H1 (cell line): ENCODE data around the gene GRAMD1B. TPM values are rescaled to one million over a fixed set of nuclear protein-coding genes. Genes with fewer than 3 reads are reported as not detected.

Source experiments
- CTCF ChIA-PET: fragments of 300-600 bp; sonication (Branson Sonifier 250); formaldehyde crosslinking; loops from one replicate; lab custom pipeline; 2021; ENCODE audit not compliant: partially characterized antibody; lab: Charles Lee
- POLR2A ChIA-PET: fragments of 300-600 bp; sonication (Branson Sonifier 250); formaldehyde crosslinking; loops from one replicate; lab custom pipeline; 2021; ENCODE audit warnings: inconsistent platforms; ENCODE audit not compliant: partially characterized antibody; lab: Charles Lee
- DNase-seq, 2 experiments: peaks; one replicate each; pipeline versions ENCODE4 v3.0.0 to v3.0.0-alpha.2; 2010 to 2022; ENCODE audit warnings: low spot score in 2 of 2, low read depth in 1 of 2, mixed read lengths in 1 of 2
- FAIRE-seq: peaks from 2 replicates; lab custom pipeline; 2011; peaks lifted over from hg19 to GRCh38; lab: Jason Lieb, UNC
- H2AFZ ChIP-seq: 2 replicates; pipeline ENCODE4 v1.8.1; 2012; ENCODE audit warnings: low read length, inconsistent platforms
- H2AK5ac ChIP-seq: 2 replicates; pipeline ENCODE4 v1.6.1; 2013; ENCODE audit warnings: low read depth, low read length
- H2BK120ac ChIP-seq: replicated peaks from 2 replicates; pipeline ENCODE3; 2013; ENCODE audit warnings: low read depth, low read length, inconsistent platforms
- H2BK12ac ChIP-seq: 2 replicates; pipeline ENCODE4 v1.6.1; 2013; ENCODE audit warnings: low read depth, low read length
- H2BK15ac ChIP-seq: 2 replicates; pipeline ENCODE4 v1.6.1; 2013; ENCODE audit warnings: low read length
- H2BK20ac ChIP-seq: 2 replicates; pipeline ENCODE4 v1.6.1; 2013; ENCODE audit warnings: low read length
- H2BK5ac ChIP-seq: 2 replicates; pipeline ENCODE4 v1.6.1; 2013; ENCODE audit warnings: low read depth, low read length
- H3K14ac ChIP-seq: 2 replicates; pipeline ENCODE4 v1.6.1; 2013; ENCODE audit warnings: inconsistent platforms; ENCODE audit not compliant: insufficient read length
- H3K18ac ChIP-seq: 2 replicates; pipeline ENCODE4 v1.6.1; 2013; ENCODE audit warnings: low read length; ENCODE audit errors: extremely low read depth
- H3K23ac ChIP-seq: 2 replicates; pipeline ENCODE4 v1.6.1; 2013; ENCODE audit warnings: inconsistent platforms; ENCODE audit not compliant: insufficient read length
- H3K23me2 ChIP-seq: 2 replicates; pipeline ENCODE4 v1.6.1; 2013; ENCODE audit warnings: low read depth, low read length
- H3K27ac ChIP-seq: 2 replicates; pipeline ENCODE4 v1.6.1; 2011; ENCODE audit warnings: low read depth, low read length, inconsistent platforms
- H3K27me3 ChIP-seq, 4 experiments: replicated peaks in 1 of 4; 1 replicate in 1 of 4; 2 replicates in 3 of 4; pipeline versions ENCODE4 v1.6.1 to v1.8.1; 2011 to 2013; ENCODE audit warnings: low read length in 3 of 4, mild to moderate bottlenecking in 3 of 4, inconsistent platforms in 2 of 4, mixed read lengths in 2 of 4, moderate library complexity in 1 of 4; ENCODE audit not compliant: control insufficient read depth in 3 of 4, insufficient read depth in 3 of 4; ENCODE audit errors: extremely low read depth in 1 of 4
- H3K36me3 ChIP-seq, 4 experiments: 2 replicates each; pipeline versions ENCODE4 v1.6.1 to v1.8.1; 2011 to 2013; ENCODE audit warnings: mild to moderate bottlenecking in 4 of 4, low read length in 3 of 4, moderate library complexity in 2 of 4, control low read depth in 1 of 4, inconsistent platforms in 1 of 4; ENCODE audit not compliant: insufficient read depth in 4 of 4, control insufficient read depth in 2 of 4
- H3K4ac ChIP-seq: replicated peaks from 2 replicates; pipeline ENCODE3; 2013; ENCODE audit warnings: low read length, low read depth, mixed read lengths, inconsistent platforms; ENCODE audit not compliant: insufficient read length
- H3K4me1 ChIP-seq, 4 experiments: replicated peaks in 1 of 4; 1 replicate in 1 of 4; 2 replicates in 3 of 4; pipeline versions ENCODE4 v1.6.1 to v1.8.1; 2011 to 2013; ENCODE audit warnings: low read length in 3 of 4, inconsistent platforms in 2 of 4, mixed read lengths in 1 of 4; ENCODE audit not compliant: insufficient read depth in 4 of 4, control insufficient read depth in 3 of 4
- H3K4me2 ChIP-seq, 2 experiments: 2 replicates each; pipeline versions ENCODE4 v1.6.1 to v1.8.1; 2011 to 2013; ENCODE audit warnings: low read depth in 2 of 2, low read length in 2 of 2, control low read depth in 1 of 2, inconsistent platforms in 1 of 2, mild to moderate bottlenecking in 1 of 2; ENCODE audit not compliant: insufficient read depth in 1 of 2
- H3K4me3 ChIP-seq, 4 experiments: fragments of 200-600, 300-600 bp in 1 of 4; sonication (generic), shearing (Covaris generic), sonication (Bioruptor Twin) in 1 of 4; 2 replicates each; pipeline versions ENCODE4 v1.5.1 to v1.8.1; 2011 to 2016; ENCODE audit warnings: low read length in 4 of 4, low read depth in 3 of 4, control low read depth in 2 of 4, inconsistent platforms in 2 of 4, mild to moderate bottlenecking in 2 of 4, mixed read lengths in 1 of 4, moderate library complexity in 1 of 4; ENCODE audit not compliant: insufficient read depth in 2 of 4; ENCODE audit errors: extremely low read depth in 1 of 4
- H3K56ac ChIP-seq: replicated peaks from 2 replicates; pipeline ENCODE3; 2013; ENCODE audit warnings: low read depth, mild to moderate bottlenecking, mixed read lengths, low read length, inconsistent platforms; ENCODE audit not compliant: insufficient read length
- H3K79me1 ChIP-seq: 2 replicates; pipeline ENCODE4 v1.6.1; 2013; ENCODE audit warnings: low read depth, low read length, control low read depth
- H3K79me2 ChIP-seq, 2 experiments: 2 replicates each; pipeline versions ENCODE4 v1.6.1 to v1.8.1; 2012 to 2013; ENCODE audit warnings: low read length in 2 of 2, mild to moderate bottlenecking in 2 of 2, inconsistent platforms in 1 of 2; ENCODE audit not compliant: insufficient read depth in 2 of 2, control insufficient read depth in 1 of 2
- H3K9ac ChIP-seq, 4 experiments: replicated peaks in 1 of 4; 1 replicate in 1 of 4; 2 replicates in 3 of 4; pipeline versions ENCODE4 v1.6.1 to v1.8.1; 2011 to 2013; ENCODE audit warnings: low read depth in 3 of 4, low read length in 3 of 4, control low read depth in 2 of 4, mild to moderate bottlenecking in 2 of 4, moderate library complexity in 2 of 4, inconsistent platforms in 1 of 4; ENCODE audit errors: extremely low read depth in 1 of 4
- H3K9me3 ChIP-seq, 2 experiments: 2 replicates each; pipeline versions ENCODE4 v1.6.1 to v1.8.1; 2012 to 2013; ENCODE audit warnings: mild to moderate bottlenecking in 2 of 2, moderate library complexity in 2 of 2, control low read depth in 1 of 2, inconsistent platforms in 1 of 2, low read depth in 1 of 2, low read length in 1 of 2, mixed read lengths in 1 of 2; ENCODE audit not compliant: insufficient read depth in 2 of 2
- H4K20me1 ChIP-seq, 2 experiments: replicated peaks in 1 of 2; 2 replicates each; pipeline versions ENCODE3 to v1.8.1; 2011 to 2013; ENCODE audit warnings: inconsistent platforms in 2 of 2, low read length in 2 of 2, mild to moderate bottlenecking in 1 of 2; ENCODE audit not compliant: insufficient read depth in 2 of 2, control insufficient read depth in 1 of 2
- H4K5ac ChIP-seq: 2 replicates; pipeline ENCODE4 v1.6.1; 2013; ENCODE audit warnings: low read length, low read depth, mixed read lengths, inconsistent platforms; ENCODE audit not compliant: insufficient read length
- H4K8ac ChIP-seq: 2 replicates; pipeline ENCODE4 v1.8.0; 2013; ENCODE audit warnings: mild to moderate bottlenecking, moderate library complexity, low read length, inconsistent platforms; ENCODE audit not compliant: insufficient read depth; ENCODE audit errors: extremely low read depth
- H4K91ac ChIP-seq: replicated peaks from 2 replicates; pipeline ENCODE3; 2013; ENCODE audit warnings: low read length, mixed read lengths, inconsistent platforms; ENCODE audit not compliant: insufficient read length
- CHD2 ChIP-seq: IDR thresholded peaks from 2 replicates; pipeline ENCODE4 v1.6.1; 2012; ENCODE audit warnings: low read length, improper control_type of control experiment
- HDAC2 ChIP-seq, 2 experiments: fragments of 300-600 bp in 1 of 2; sonication (generic) in 1 of 2; IDR thresholded peaks; 2 replicates each; pipeline ENCODE4 v1.6.1; 2011 to 2012; ENCODE audit warnings: low read depth in 2 of 2, low read length in 2 of 2, mild to moderate bottlenecking in 2 of 2, moderate library complexity in 2 of 2, borderline replicate concordance in 1 of 2, inconsistent platforms in 1 of 2
- MAFK ChIP-seq: IDR thresholded peaks from 2 replicates; pipeline ENCODE4 v1.6.1; 2012; ENCODE audit warnings: low read depth, mild to moderate bottlenecking, improper control_type of control experiment, low read length
- POU5F1 ChIP-seq: IDR thresholded peaks from 2 replicates; pipeline ENCODE4 v1.6.1; 2011; ENCODE audit warnings: low read depth, mild to moderate bottlenecking, low read length, moderate library complexity
- SAP30 ChIP-seq: fragments of 300-600 bp; sonication (generic); IDR thresholded peaks from 2 replicates; pipeline ENCODE4 v1.7.1; 2012; ENCODE audit warnings: low read length, moderate library complexity, mild to moderate bottlenecking, inconsistent platforms; ENCODE audit not compliant: insufficient read depth, insufficient replicate concordance
- SIX5 ChIP-seq: IDR thresholded peaks from 2 replicates; pipeline ENCODE4 v1.6.1; 2011; ENCODE audit warnings: mild to moderate bottlenecking, low read depth, low read length
- SP1 ChIP-seq: IDR thresholded peaks from 2 replicates; pipeline ENCODE4 v1.6.1; 2011; ENCODE audit warnings: low read depth, low read length
- ZNF274 ChIP-seq: IDR thresholded peaks from 2 replicates; pipeline ENCODE4 v1.7.0; 2012; ENCODE audit warnings: low read length, borderline replicate concordance; ENCODE audit errors: extremely low read depth
- WGBS, 2 experiments: shearing (Covaris generic) in 1 of 2; methylation state at CpG; one replicate each; pipeline versions ENCODE4 v1.1.6 to v1.1.7; 2013 to 2015; ENCODE audit warnings: low lambda C conversion rate in 2 of 2, mixed read lengths in 2 of 2, inconsistent platforms in 1 of 2, low coverage in 1 of 2, missing lambda C conversion rate in 1 of 2; ENCODE audit not compliant: insufficient replicate concordance in 2 of 2, insufficient coverage in 1 of 2, insufficient read length in 1 of 2; ENCODE audit errors: extremely low coverage in 1 of 2, missing lambda C conversion rate in 1 of 2; 5-methylcytosine and 5-hydroxymethylcytosine counted together
- polyA plus RNA-seq, 7 experiments: library from polyadenylated mRNA; depleted of rRNA in 3 of 7; stranded (reverse) in 5 of 7; unstranded in 2 of 7; fragments of >200 nt in 5 of 7; fragments of 200-250 nt in 2 of 7; gene quantifications; 1 replicate in 5 of 7; 2 replicates in 1 of 7; 4 replicates in 1 of 7; pipeline versions ENCODE4 v1.2.1 to v1.2.3, GENCODE V29; 2011 to 2013; ENCODE audit warnings: missing spikeins in 2 of 7, mixed read lengths in 2 of 7
- total RNA-seq: library from RNA; stranded (reverse); fragmentation: NEBNext Ultra II Directional; extraction: Animal tissue kit (Norgen Biotek cat#: 25700); gene quantifications from 2 replicates; pipeline ENCODE4 v1.2.1, GENCODE V29; 2021
- TF ChIP-seq, protein P1 (sequence below): IDR thresholded peaks from 2 replicates; pipeline ENCODE4 v1.6.1; 2011; ENCODE audit warnings: low read depth, mild to moderate bottlenecking, low read length; ENCODE audit not compliant: insufficient read depth

The GRAMD1B gene
- total and polyA plus RNA-seq, 2 of the 8 experiments (the other 6 are each of a cell fraction or from before 2014, with no cell fraction given) = 10.1 to 21.2 TPM

DNA sequence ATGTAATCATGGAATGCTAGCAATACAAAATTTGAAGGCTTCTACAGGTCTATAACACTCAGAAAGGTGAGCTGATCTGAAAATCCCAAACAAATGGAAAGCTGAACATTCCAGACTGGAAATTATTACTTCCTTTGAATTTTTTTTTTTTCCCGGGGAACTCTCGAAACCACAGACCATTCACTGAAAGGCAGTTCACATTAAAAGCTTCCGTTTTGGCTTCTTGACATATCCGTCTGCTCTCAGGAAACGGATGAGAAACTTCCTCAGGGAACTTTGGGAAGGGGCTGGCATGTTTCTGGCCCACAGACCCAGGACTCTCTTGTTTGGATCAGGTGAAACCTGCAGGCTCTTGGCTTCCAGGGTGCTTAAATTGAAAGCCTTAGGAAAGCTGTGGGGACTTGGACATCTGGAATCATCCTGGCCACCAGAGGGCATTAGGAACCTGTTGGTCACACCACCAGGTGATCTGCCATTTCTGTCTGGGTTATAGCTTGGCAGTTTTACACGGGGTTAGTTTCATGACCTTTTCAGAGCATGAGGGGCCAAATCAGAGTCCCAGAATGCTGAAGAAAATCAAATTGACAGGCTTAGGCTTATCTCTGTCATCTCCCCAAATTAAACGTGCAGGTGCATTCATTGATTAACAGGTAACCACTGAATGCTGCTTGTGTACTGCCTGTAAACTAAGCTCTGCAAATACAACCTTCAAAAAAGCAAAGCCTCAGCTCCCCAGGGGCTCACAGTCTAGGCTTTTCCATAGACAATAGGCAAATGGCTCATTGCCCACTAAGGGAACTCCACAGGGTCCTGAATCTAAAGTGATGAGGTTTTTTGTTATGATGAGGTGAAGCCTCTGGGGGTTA is 22.7 kb upstream of the GRAMD1B start:
- CTCF ChIA-PET = interaction anchor here (0.7 to 6.2 kb wide), 61 partner anchors 10 to 324 kb away, joined by 3 to 81 read pairs (median 4); partner anchors contain the start of gene GRAMD1B
- no peak overlapping the region for H3K56ac ChIP-seq
- H3K4me2 ChIP-seq = peak overlapping the region in 1 of 2 experiments; percentile 36; a peak in 2 of 4 replicates
- H3K4me1 ChIP-seq = peaks cover 0 to 21% (median 7%) of the 10 kb centered on the region in 4 experiments; a peak in 6 of 7 replicates
- no peak overlapping the region for H3K4ac ChIP-seq
- no peak overlapping the region for H4K5ac ChIP-seq
- H3K14ac ChIP-seq = no peak overlapping the region
- no peaks in the 10 kb centered on the region for H3K36me3 ChIP-seq
- no peak overlapping the region for H4K91ac ChIP-seq
- 30% methylated on average over 7 of the region's 7 CpGs; no CpG with 5 or more reads in 1 of the 2 experiments for WGBS, 2 experiments
- H2BK120ac ChIP-seq = no peak overlapping the region
- no peak overlapping the region for H4K8ac ChIP-seq
- no peak overlapping the region for H2BK20ac ChIP-seq
- POLR2A ChIA-PET = interaction anchor here (0.9 to 1.9 kb wide), 3 partner anchors 9 to 71 kb away, joined by 3 to 5 read pairs (median 4); no protein-coding TSS in a partner anchor
- H3K27ac ChIP-seq = no peak overlapping the region
- H3K79me1 ChIP-seq = no peaks in the 10 kb centered on the region
- H3K4me3 ChIP-seq = no peak overlapping the region; a peak in 1 of 8 replicates
- H2AK5ac ChIP-seq = no peak overlapping the region
- H2BK15ac ChIP-seq = no peak overlapping the region
- H2AFZ ChIP-seq = no peak overlapping the region; the same call in 1 of the 2 replicates
- no peak overlapping the region for H2BK12ac ChIP-seq
- peaks cover 2% of the 10 kb centered on the region; the same call in 1 of the 2 replicates for H3K23me2 ChIP-seq
- no peaks in the 10 kb centered on the region for H4K20me1 ChIP-seq
- H3K18ac ChIP-seq = no peak overlapping the region
- DNase-seq (peak; percentile 56 to 75), FAIRE-seq (peak; percentile 95)
- no peak overlapping the region for H2BK5ac ChIP-seq
- H3K23ac ChIP-seq = no peak overlapping the region
- H3K79me2 ChIP-seq = no peaks in the 10 kb centered on the region
- H3K9ac ChIP-seq = no peak overlapping the region
- H3K27me3 ChIP-seq = peaks cover 0 to 6% (median under 1%) of the 10 kb centered on the region in 4 experiments; a peak in 4 of 7 replicates
- no peaks in the 10 kb centered on the region for H3K9me3 ChIP-seq
- TF ChIP-seq SIX5 = no peak
- no peak for TF ChIP-seq SP1
- TF ChIP-seq SAP30 = no peak
- TF ChIP-seq POU5F1 = no peak
- TF ChIP-seq, protein P1, sequence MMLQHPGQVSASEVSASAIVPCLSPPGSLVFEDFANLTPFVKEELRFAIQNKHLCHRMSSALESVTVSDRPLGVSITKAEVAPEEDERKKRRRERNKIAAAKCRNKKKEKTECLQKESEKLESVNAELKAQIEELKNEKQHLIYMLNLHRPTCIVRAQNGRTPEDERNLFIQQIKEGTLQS = no peak
- no peak for TF ChIP-seq CHD2
- 0 out of 4 replicates have a peak, but pooled peaks of 1 of the 2 experiments have one; percentile 88 for TF ChIP-seq HDAC2 (IDR thresholded peaks at IDR 0.05; ENCODE audit: borderline replicate concordance in 1 of 2, low read depth in 2 of 2, low read length in 2 of 2)
- TF ChIP-seq ZNF274 = no peak
- TF ChIP-seq MAFK = no peak
